ENCODE measurements around the gene TREM2. TPM values are rescaled to one million over a fixed set of nuclear protein-coding genes. Genes with fewer than 3 reads are reported as not detected.

The TREM2 gene
- total and polyA plus RNA-seq, 2 of the 8 experiments (the other 6 are each of a cell fraction or from before 2014, with no cell fraction given), result 0.20 TPM; not detected in 1

DNA sequence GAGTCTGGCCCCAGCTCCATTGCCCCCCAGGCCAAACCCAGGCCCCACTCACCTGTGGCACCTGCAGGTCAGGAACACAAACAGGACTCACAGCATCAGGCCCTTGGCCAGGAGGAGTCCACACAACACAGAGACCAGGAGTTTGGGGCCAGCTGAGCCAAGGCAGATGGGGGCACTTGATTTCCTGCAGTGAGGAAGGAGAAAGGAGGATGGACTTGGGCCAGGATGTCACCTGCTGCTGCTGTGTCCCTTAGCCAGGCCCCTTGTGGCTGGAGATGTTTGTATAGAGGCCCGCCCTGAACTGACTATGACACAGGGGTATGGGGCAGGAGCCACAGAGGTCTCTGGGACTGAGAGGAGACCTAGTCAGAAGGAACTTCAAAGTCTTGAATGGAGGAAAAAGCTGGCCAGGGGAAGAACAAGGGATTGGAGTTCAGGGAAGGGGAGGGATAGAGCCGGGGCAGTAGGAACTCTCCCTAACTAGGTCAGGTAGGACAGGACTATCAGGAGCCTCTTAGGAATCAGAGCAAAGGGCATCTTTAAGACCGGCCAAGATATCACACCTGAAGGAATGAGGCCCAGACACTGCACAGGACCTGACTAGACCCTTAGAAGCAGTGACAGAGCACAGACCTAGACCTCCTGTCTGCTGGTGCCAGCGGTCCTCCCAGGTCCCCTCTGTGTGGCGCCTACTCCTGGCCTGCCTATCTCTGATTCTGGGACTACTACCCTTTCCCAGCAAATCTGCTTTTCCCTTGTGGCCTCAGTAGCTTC, 46.8 kb upstream of the TREM2 start:
- Histone ChIP-seq H3K4me3 (ENCODE audit: extremely low read depth in 1 of 4, insufficient read depth in 2 of 4, low read depth in 3 of 4, low read length in 4 of 4) (no peak overlapping the region), H2AK5ac (ENCODE audit: low read depth, low read length) (no peak overlapping the region), H2BK120ac (replicated peaks; ENCODE audit: low read depth, low read length) (no peak overlapping the region), H4K20me1 (replicated peaks in 1 of 2; ENCODE audit: control insufficient read depth in 1 of 2, insufficient read depth in 2 of 2, low read length in 2 of 2) (no peaks in the 10 kb centered on the region), H3K9me3 (ENCODE audit: insufficient read depth in 2 of 2, low read depth in 1 of 2, low read length in 1 of 2) (no peaks in the 10 kb centered on the region), H3K4ac (replicated peaks; ENCODE audit: insufficient read length, low read depth, low read length) (no peak overlapping the region), H3K23ac (ENCODE audit: insufficient read length) (no peak overlapping the region), H4K5ac (ENCODE audit: insufficient read length, low read depth, low read length) (no peak overlapping the region), H4K8ac (ENCODE audit: extremely low read depth, insufficient read depth, low read length) (no peak overlapping the region), H2AFZ (ENCODE audit: low read length) (no peak overlapping the region), H3K56ac (replicated peaks; ENCODE audit: insufficient read length, low read depth, low read length) (no peak overlapping the region), H3K14ac (ENCODE audit: insufficient read length) (no peak overlapping the region), H3K36me3 (ENCODE audit: control insufficient read depth in 2 of 4, insufficient read depth in 4 of 4, low read length in 3 of 4) (no peaks in the 10 kb centered on the region; a peak in 1 of 8 replicates), H3K79me2 (ENCODE audit: control insufficient read depth in 1 of 2, insufficient read depth in 2 of 2, low read length in 2 of 2) (no peaks in the 10 kb centered on the region), H3K79me1 (ENCODE audit: low read depth, low read length) (no peaks in the 10 kb centered on the region), H2BK15ac (ENCODE audit: low read length) (no peak overlapping the region), H3K4me1 (replicated peaks in 1 of 4; ENCODE audit: control insufficient read depth in 3 of 4, insufficient read depth in 4 of 4, low read length in 3 of 4) (no peaks in the 10 kb centered on the region), H3K27me3 (replicated peaks in 1 of 4; ENCODE audit: control insufficient read depth in 3 of 4, extremely low read depth in 1 of 4, insufficient read depth in 3 of 4, low read length in 3 of 4) (no peaks in the 10 kb centered on the region), H4K91ac (replicated peaks; ENCODE audit: insufficient read length, low read length) (no peak overlapping the region), H3K9ac (replicated peaks in 1 of 4; ENCODE audit: extremely low read depth in 1 of 4, low read depth in 3 of 4, low read length in 3 of 4) (no peak overlapping the region; a peak in 1 of 7 replicates), H3K4me2 (ENCODE audit: insufficient read depth in 1 of 2, low read depth in 2 of 2, low read length in 2 of 2) (no peak overlapping the region), H2BK5ac (ENCODE audit: low read depth, low read length) (no peak overlapping the region), H3K18ac (ENCODE audit: extremely low read depth, low read length) (no peak overlapping the region), H2BK20ac (ENCODE audit: low read length) (no peak overlapping the region), H3K27ac (ENCODE audit: low read depth, low read length) (no peak overlapping the region), H3K23me2 (ENCODE audit: low read depth, low read length) (no peaks in the 10 kb centered on the region), H2BK12ac (ENCODE audit: low read depth, low read length) (no peak overlapping the region)
- POLR2A ChIA-PET (ENCODE audit: partially characterized antibody), result no interaction called here
- CTCF ChIA-PET (ENCODE audit: partially characterized antibody), result interaction anchor here (1.1 to 2.0 kb wide), 4 partner anchors 10 to 28 kb away, joined by 3 to 7 read pairs (median 4); no protein-coding TSS in a partner anchor
- peak in 1 of 2 experiments; percentile 29 for DNase-seq (ENCODE audit: low read depth in 1 of 2, low spot score in 2 of 2)
- FAIRE-seq, result no peak
- 90% methylated on average over 5 of the region's 5 CpGs; no CpG with 5 or more reads in 1 of the 2 experiments for WGBS, 2 experiments (ENCODE audit: extremely low coverage in 1 of 2, insufficient coverage in 1 of 2, insufficient read length in 1 of 2, insufficient replicate concordance in 2 of 2, low coverage in 1 of 2, low lambda C conversion rate in 2 of 2, missing lambda C conversion rate in 1 of 2)
- TF ChIP-seq SP1 (IDR thresholded peaks at IDR 0.05; ENCODE audit: low read depth, low read length) (no peak), CEBPB (IDR thresholded peaks at IDR 0.05; ENCODE audit: low read depth, low read length) (no peak), HDAC2 (IDR thresholded peaks at IDR 0.05; ENCODE audit: borderline replicate concordance in 1 of 2, low read depth in 2 of 2, low read length in 2 of 2) (no peak), TCF12 (IDR thresholded peaks at IDR 0.05; ENCODE audit: low read depth, low read length) (no peak), RAD21 (IDR thresholded peaks at IDR 0.05 in 1 of 2, conservative IDR thresholded peaks at IDR 0.05 in 1 of 2; ENCODE audit: low read depth in 2 of 2, low read length in 2 of 2) (no peak), SRF (IDR thresholded peaks at IDR 0.05; ENCODE audit: low read depth, low read length) (no peak), POLR2A (IDR thresholded peaks at IDR 0.05; ENCODE audit: control extremely low read depth in 1 of 2, low read depth in 2 of 2, low read length in 2 of 2) (no peak), HDAC6 (IDR thresholded peaks at IDR 0.05; ENCODE audit: low read depth, low read length) (no peak), SIRT6 (IDR thresholded peaks at IDR 0.05; ENCODE audit: low read length) (no peak), CHD1 (IDR thresholded peaks at IDR 0.05; ENCODE audit: low read depth, low read length) (no peak), RFX5 (IDR thresholded peaks at IDR 0.05; ENCODE audit: borderline replicate concordance, low read depth, low read length) (no peak), ASH2L (IDR thresholded peaks at IDR 0.05; ENCODE audit: low read length) (no peak)
- TF ChIP-seq, protein P1, sequence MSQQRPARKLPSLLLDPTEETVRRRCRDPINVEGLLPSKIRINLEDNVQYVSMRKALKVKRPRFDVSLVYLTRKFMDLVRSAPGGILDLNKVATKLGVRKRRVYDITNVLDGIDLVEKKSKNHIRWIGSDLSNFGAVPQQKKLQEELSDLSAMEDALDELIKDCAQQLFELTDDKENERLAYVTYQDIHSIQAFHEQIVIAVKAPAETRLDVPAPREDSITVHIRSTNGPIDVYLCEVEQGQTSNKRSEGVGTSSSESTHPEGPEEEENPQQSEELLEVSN (IDR thresholded peaks at IDR 0.05), result no peak
